BE2C (cell line): ENCODE results near the gene CD2BP2.
"Not testable (repeated sequence)": the region's sequence is repeated elsewhere in the genome, so short reads cannot be mapped to it uniquely, and the experiment has no call there.

Experiments
- DNase-seq: peaks from one replicate; pipeline ENCODE4 v3.0.0-alpha.2; 2020
- H3K27me3 ChIP-seq: fragments of 250-450 bp; sonication (Bioruptor Pico); 2 replicates; pipeline ENCODE4 v1.5.1; 2020; ENCODE audit warnings: mild to moderate bottlenecking
- H3K36me3 ChIP-seq: fragments of 250-450 bp; sonication (Bioruptor Pico); 2 replicates; pipeline ENCODE4 v1.5.1; 2020; ENCODE audit warnings: mild to moderate bottlenecking
- H3K4me1 ChIP-seq: fragments of 250-450 bp; sonication (Bioruptor Pico); 2 replicates; pipeline ENCODE4 v1.5.1; 2020
- H3K4me3 ChIP-seq: 2 replicates; pipeline ENCODE4 v1.5.1; 2011; ENCODE audit warnings: low read depth, low read length
- H3K9me3 ChIP-seq: fragments of 250-450 bp; sonication (Bioruptor Pico); 2 replicates; pipeline ENCODE4 v1.5.1; 2020
- TF ChIP-seq, protein P1 (sequence below): IDR thresholded peaks from 2 replicates; pipeline ENCODE4 v1.5.1; 2012; ENCODE audit warnings: mild to moderate bottlenecking, low read depth, low read length

Gene CD2BP2

DNA sequence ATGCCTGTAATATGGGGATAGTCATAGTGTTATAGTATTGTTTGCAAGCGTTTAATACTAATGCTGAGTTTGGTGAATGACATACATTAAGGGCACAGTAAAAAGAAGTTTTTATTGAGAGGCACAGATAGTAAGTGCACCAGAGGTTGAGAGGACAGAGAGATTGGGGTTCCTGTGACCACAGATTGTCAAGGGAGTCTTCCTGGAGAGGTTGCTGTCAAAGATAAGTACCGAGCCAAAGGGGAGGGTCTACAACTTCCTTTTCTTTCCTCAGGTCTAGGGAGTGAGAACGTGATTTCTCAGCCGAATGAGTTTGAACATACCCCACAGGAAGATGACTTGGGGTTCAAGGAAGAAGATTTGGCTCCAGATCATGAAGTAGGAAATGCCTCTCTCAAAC is 41.9 kb upstream of the CD2BP2 start:
- TF ChIP-seq, protein P1, sequence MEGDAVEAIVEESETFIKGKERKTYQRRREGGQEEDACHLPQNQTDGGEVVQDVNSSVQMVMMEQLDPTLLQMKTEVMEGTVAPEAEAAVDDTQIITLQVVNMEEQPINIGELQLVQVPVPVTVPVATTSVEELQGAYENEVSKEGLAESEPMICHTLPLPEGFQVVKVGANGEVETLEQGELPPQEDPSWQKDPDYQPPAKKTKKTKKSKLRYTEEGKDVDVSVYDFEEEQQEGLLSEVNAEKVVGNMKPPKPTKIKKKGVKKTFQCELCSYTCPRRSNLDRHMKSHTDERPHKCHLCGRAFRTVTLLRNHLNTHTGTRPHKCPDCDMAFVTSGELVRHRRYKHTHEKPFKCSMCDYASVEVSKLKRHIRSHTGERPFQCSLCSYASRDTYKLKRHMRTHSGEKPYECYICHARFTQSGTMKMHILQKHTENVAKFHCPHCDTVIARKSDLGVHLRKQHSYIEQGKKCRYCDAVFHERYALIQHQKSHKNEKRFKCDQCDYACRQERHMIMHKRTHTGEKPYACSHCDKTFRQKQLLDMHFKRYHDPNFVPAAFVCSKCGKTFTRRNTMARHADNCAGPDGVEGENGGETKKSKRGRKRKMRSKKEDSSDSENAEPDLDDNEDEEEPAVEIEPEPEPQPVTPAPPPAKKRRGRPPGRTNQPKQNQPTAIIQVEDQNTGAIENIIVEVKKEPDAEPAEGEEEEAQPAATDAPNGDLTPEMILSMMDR: no peak
- H3K27me3 ChIP-seq: no peaks in the 10 kb centered on the region
- DNase-seq: no peak
- H3K4me3 ChIP-seq: no peak overlapping the region
- no peaks in the 10 kb centered on the region for H3K9me3 ChIP-seq
- peaks cover 25% of the 10 kb centered on the region for H3K36me3 ChIP-seq
- peaks cover 12% of the 10 kb centered on the region for H3K4me1 ChIP-seq

DNA sequence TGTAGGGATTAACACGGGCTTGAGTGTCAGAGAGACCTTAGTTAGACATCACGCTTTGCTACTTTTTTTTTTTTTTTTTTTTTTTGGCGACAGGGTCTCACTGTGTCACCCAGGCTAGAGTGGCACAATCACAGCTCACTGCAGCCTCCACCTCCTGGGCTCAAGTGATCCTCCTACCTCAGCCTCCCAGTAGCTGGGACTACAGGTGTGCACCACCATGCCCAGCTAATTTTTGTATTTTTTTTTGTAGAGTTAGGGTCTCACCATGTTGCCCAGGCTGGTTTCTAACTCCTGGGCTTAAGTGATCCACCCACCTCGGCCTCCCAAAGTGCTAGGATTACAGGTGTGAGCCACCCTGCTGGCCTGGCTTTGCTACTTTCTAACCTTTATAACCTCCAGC is 41.5 kb upstream of the CD2BP2 start:
- Histone ChIP-seq H3K36me3 (peaks cover 25% of the 10 kb centered on the region), H3K4me3 (peak overlapping the region; percentile 90)
- not testable (repeated sequence) for DNase-seq

DNA sequence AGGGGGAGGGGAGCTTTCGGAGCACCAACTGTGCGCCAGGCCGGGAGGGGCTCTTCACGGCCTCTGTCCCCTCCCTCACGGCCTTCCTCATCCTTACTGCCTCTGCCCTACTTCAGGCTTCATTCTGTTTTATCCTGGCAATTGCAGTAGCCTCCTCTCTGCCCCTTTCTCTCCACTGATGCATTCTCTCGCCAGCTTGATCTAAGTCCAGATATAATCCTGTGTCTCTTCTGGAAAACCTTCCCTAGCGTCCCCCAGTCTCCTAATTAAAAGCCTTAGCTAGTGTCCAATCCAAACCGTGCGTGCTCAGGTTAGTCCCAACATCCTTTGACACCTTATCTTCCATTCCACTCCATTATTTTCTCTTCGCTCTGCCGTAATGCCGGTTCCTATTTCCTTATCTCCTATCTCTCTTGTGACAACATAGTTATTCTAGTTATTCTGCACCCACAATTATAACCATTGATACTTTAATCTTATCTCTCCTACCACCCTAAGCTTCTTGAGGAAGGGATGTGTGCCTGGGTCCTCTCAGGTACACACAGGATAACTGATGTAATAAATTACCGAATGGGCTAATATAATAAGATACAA is 41.0 kb upstream of the CD2BP2 start:
- peaks cover 12% of the 10 kb centered on the region for H3K4me1 ChIP-seq
- no peaks in the 10 kb centered on the region for H3K27me3 ChIP-seq
- H3K36me3 ChIP-seq: peaks cover 25% of the 10 kb centered on the region
- DNase-seq: no peak
- H3K4me3 ChIP-seq: peak overlapping the region; percentile 90
- H3K9me3 ChIP-seq: no peaks in the 10 kb centered on the region
- TF ChIP-seq, protein P1: no peak

More for the DNA sequence above, 41.5 kb upstream of the CD2BP2 start:
- H3K4me1 ChIP-seq: peaks cover 12% of the 10 kb centered on the region
- H3K9me3 ChIP-seq, H3K27me3 ChIP-seq: not testable (repeated sequence)

DNA sequence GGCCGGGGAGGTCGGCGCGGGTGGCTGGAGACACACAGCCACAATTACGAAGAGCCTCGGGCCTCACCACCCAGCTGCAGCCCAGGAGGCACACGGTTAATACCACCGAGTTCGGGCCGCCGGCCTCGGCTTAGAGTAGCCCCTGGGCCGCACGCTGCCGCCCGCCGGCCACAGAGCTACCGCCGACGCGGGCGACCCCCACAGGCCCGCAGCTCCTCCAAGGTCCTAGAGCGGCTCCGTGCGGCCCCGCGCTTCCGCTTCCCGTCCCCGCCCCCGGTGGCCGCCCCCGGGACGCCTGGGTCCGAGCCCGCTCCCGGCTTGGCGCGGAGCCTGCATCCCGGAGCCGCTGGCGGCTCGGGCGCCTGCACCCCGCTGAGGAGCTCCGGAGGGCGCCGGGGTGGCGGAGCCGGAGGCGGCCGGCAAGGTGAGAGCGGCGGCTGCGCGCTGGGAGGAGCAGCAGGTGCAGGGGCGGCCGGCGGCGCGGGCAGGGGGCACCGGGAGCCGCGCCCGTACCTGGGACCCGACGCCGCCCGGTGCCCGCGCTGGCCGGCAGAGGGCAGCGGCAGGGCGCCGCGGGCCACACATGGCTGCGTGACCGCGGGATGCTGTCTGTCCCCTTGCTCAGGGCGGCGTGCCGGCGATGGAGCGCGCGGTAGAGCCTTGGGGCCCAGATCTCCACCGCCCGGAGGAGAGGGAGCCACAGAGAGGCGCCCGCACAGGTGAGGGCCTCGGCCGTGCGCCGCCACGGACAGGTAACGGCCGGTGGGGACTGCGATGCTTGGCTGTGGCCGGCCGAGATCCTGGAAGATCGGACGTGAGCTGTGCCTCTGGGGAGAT is 40.3 kb upstream of the CD2BP2 start, which contains the start of gene ZNF48:
TSS of gene ZNF48 (plus strand) at position 266 of the 837 bp plus-strand sequence. CDS start at position 641, 375 bp downstream.
- peak; percentile 92 for DNase-seq
- H3K4me1 ChIP-seq: peaks cover 12% of the 10 kb centered on the region

DNA sequence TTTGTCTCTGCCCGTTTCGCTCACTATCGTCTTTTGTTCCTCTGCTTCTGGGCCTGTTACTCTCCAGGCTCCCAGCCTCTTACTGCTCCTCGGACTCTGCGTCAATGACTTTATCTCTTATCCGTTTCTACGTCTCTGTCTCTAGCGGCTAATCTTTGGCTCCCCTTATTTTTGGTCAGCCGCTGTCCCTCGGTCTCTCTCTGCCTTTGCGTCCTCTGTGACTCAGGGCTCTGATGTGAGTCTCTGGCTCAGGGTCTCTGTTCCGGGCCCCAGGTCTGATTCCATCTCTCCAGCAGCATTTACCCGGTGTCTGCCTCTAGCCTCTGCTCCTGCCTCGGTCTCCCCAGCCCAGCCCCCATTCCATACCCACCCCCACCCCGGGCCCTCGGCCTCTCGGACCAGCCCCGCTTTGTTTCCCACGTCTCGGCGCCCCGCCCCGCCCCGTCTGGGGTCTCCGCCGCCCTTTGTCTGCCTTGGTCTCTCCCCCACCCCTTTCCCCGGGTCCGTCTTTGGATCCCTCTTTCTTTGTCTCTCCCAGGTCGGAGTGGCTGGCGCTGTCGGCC is 39.6 kb upstream of the CD2BP2 start:
- DNase-seq: no peak
- Histone ChIP-seq H3K4me1 (peaks cover 12% of the 10 kb centered on the region), H3K27me3 (no peaks in the 10 kb centered on the region), H3K36me3 (peaks cover 25% of the 10 kb centered on the region), H3K9me3 (no peaks in the 10 kb centered on the region), H3K4me3 (peak overlapping the region; percentile 90)
- TF ChIP-seq, protein P1: no peak

More for the DNA sequence above, 40.3 kb upstream of the CD2BP2 start, which contains the start of gene ZNF48:
- H3K4me3 ChIP-seq: peak within 1 kb of the TSS; percentile 90
- no peaks in the 10 kb centered on the region for H3K9me3 ChIP-seq
- H3K36me3 ChIP-seq: peaks cover 25% of the 10 kb centered on the region
- no peaks in the 10 kb centered on the region for H3K27me3 ChIP-seq
- TF ChIP-seq, protein P1: peak; percentile 11; the same call in 1 of the 2 replicates

DNA sequence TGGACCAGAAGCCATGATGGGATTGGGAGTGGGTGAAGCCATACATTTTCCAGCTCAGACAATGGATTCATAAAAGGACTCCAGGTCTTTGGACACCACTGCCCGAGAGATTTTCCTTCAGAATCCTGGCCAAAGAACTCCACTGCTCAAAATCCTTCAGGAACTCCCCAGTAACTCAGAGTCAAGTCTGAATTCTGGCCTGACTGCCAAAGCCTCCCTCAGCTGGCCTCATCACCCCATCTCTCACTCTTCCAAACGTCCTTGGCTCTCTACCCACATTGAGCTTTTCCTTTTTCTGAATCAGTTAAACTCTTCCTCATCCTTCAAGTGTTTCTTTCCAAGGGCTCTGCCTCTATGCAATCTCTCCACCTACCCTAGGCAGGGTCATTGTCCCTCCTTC is 28.4 kb upstream of the CD2BP2 start:
- Histone ChIP-seq H3K4me1 (peaks cover 5% of the 10 kb centered on the region; the same call in 1 of the 2 replicates), H3K4me3 (no peak overlapping the region), H3K27me3 (no peaks in the 10 kb centered on the region), H3K9me3 (no peaks in the 10 kb centered on the region), H3K36me3 (no peaks in the 10 kb centered on the region)
- TF ChIP-seq, protein P1: no peak
- DNase-seq: no peak
